Measurements from ENCODE around the gene GRAMD2B.

- TF ChIP-seq POLR2A (IDR thresholded peaks at IDR 0.05) (no peak), CTCF (IDR thresholded peaks at IDR 0.05) (no peak), EP300 (IDR thresholded peaks at IDR 0.05) (no peak)
These were observed 104.7 kb downstream of the GRAMD2B start for GRCh38 chr5:126527892-126528291.
